ENCODE results near the gene MAP3K14.
"Not testable (repeated sequence)": the region's sequence is repeated elsewhere in the genome, so short reads cannot be mapped to it uniquely, and the experiment has no call there.

Gene MAP3K14

GRCh38 chr17:45314741-45315647 is 1.8 kb downstream of the MAP3K14 start:
- no peak for DNase-seq

- DNase-seq: no peak
Observed at GRCh38 chr17:45313996-45314740, 2.7 kb downstream of the MAP3K14 start.

- no peak for DNase-seq
Observed at GRCh38 chr17:45313421-45313771, 3.4 kb downstream of the MAP3K14 start.

GRCh38 chr17:45312477-45313420 is 4.1 kb downstream of the MAP3K14 start:
- DNase-seq: no peak

GRCh38 chr17:45311760-45312476 is 4.9 kb downstream of the MAP3K14 start:
- DNase-seq: peak; percentile 73

- no peak for DNase-seq
Observed at GRCh38 chr17:45311401-45311759, 5.4 kb downstream of the MAP3K14 start.

GRCh38 chr17:45310380-45311324 is 6.2 kb downstream of the MAP3K14 start:
- no peak for DNase-seq

DNA sequence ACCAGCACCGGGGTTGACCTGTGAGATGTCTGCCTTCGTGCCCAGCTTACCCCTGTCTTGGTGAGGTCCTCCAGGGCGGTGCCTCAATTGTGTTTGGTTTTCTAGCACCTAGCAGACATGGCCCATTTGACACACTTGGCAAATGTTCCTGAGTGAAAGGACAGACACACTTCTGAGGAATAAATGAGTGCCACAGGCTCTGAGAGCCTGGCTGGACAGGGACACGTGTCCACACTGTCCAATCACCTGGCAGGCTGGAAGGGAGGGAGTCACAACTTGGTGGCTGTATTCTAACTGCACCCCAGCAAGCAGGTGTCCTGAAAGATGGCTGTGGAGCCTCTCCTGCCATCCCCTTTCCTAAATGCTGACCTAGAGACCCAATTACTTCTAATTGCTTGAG is 7.4 kb downstream of the MAP3K14 start:
- DNase-seq: no peak

DNA sequence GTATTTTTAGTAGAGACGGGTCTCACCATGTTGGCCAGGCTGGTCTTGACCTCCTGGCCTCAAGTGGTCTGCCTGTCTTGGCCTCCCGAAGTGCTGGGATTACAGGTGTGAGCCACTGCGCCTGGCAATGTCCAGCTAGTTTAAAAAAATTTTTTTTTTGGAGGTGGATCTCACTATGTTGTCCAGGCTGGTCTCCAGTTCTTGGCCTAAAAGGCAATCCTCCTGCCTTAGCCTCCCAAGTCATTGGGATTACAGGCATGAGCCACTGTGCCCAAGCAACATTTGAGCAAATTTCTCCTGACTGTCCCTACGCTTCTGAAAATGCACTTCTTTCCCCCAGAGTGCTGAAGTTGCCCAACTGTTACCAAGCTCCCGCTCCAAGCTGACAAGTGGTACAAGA is 8.0 kb downstream of the MAP3K14 start:
- no peak for DNase-seq

DNA sequence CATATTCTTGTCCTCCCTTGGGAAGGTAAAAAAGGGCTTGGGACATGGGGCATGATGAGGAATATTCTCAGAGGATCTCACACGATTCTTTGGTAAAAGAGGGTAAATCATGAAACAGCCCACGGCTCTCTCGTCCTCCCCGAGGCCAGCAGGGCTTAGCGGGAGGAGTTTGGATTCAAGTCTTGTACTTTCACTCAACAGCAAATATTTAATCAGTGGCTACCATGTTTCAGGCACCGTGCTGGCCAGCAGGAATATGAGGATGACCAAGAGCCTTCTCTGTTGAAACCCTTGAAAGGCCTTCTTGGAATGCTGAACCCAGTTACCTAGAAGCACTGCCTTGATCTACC is 8.8 kb downstream of the MAP3K14 start:
- no peak for DNase-seq

- DNase-seq: no peak
Observed at GRCh38 chr17:45307290-45308015, 9.4 kb downstream of the MAP3K14 start.

- no peak for DNase-seq
Observed at GRCh38 chr17:45306623-45307022, 10.2 kb downstream of the MAP3K14 start.

DNA sequence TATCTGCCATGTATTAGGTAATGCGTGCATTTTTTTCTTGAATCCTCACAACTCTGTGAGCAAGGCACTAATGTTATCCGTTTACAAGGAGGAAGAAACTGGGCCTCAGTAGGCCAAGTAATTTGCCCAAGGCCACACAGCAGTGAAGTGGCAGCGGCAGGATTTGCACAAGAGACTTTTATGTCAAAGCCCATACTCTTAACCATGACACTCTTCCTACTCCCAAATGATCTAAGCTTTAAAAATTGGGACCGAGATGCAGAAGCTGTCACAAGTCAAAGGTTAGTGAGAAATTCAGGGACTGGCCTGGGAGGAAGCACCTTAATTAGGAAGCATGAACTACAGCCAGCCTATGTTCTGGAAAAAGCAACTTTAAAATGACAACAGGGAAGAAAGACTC is 10.7 kb downstream of the MAP3K14 start:
- DNase-seq: no peak

GRCh38 chr17:45305530-45306087 is 11.2 kb downstream of the MAP3K14 start:
- no peak for DNase-seq

DNA sequence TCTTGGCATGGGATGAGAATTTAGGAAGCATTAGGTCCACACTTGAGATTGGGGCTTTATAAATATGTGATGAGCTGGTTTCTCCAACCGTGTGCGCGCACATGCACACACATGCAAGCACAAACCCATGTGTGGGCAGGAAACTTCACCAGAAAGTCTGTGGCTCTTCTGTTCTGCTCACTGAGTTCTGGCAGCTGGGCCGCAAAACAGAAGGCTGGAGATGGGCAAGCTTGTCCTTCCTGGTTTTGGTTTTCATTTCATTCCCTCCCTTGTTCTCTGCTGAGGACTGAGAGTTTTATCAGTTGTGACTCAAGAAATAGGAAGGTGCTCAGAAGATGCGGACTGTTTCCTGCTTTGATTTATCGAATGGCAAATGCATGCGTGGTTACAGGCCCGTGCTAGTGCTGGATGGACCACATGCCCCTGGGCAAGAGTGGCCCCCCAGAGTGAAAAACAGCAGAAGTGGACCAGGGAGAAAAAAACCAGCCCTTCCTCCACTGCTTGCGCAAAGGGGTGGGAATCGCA is 14.1 kb downstream of the MAP3K14 start:
- no peak for DNase-seq

GRCh38 chr17:45302220-45302619 is 14.6 kb downstream of the MAP3K14 start:
- not testable (repeated sequence) for DNase-seq

GRCh38 chr17:45301674-45302073 is 15.1 kb downstream of the MAP3K14 start:
- no peak for DNase-seq

GRCh38 chr17:45300060-45300751 is 16.6 kb downstream of the MAP3K14 start:
- no peak for DNase-seq

DNA sequence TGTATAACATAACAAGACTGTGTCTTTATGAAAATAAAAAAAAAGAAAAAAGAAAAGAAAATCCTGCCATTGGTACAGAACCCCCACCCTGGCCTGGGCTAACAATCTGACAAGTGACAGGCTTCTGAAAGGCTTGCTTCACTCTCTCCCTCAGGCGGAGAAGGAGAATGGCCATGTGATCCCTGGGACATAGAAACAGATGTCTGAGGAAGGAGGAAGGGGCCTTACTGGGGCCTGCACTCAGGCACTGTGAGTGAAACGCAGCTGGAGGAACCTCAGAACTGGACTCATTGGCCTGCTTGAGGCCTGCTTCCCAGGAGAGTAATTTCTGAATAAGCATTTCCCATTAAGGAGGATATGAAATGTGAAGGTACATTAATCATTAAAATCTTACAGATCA is 17.5 kb downstream of the MAP3K14 start:
- no peak for DNase-seq

Data from activated CD4-positive, CD25-positive, alpha-beta regulatory T cell treated with anti-CD3 and anti-CD28 coated beads, Interleukin-2, amount 50 U/mL, for 72 hours (primary cell).